Kidney (tissue), 14 donors: ENCODE data around the gene RASA2. TPM values are rescaled to one million over a fixed set of nuclear protein-coding genes. Genes with fewer than 3 reads are reported as not detected.
"Not testable (repeated sequence)": the region's sequence is repeated elsewhere in the genome, so short reads cannot be mapped to it uniquely, and the experiment has no call there.

Experiments used
- DNase-seq, 5 donors: peaks; one replicate each; pipeline ENCODE4 v3.0.0-alpha.2; 2013 to 2020
- FAIRE-seq: peaks from 2 replicates; lab custom pipeline; 2012; peaks lifted over from hg19 to GRCh38; lab: Jason Lieb, UNC
- H3K27ac ChIP-seq, 2 donors: one replicate each; pipeline ENCODE4 v1.7.0; 2013; ENCODE audit warnings: low read depth in 2 of 2, low read length in 2 of 2, inconsistent platforms in 1 of 2
- H3K27me3 ChIP-seq: one replicate; pipeline ENCODE4 v1.7.1; 2013; ENCODE audit warnings: low read length, inconsistent platforms; ENCODE audit not compliant: control insufficient read depth, insufficient read depth
- H3K36me3 ChIP-seq, 3 donors: one replicate each; pipeline versions ENCODE4 v1.7.0 to v1.7.1; 2013; ENCODE audit warnings: low read length in 3 of 3, control low read depth in 1 of 3, inconsistent platforms in 1 of 3; ENCODE audit not compliant: insufficient read depth in 3 of 3, control insufficient read depth in 2 of 3
- H3K4me1 ChIP-seq, 3 donors: one replicate each; pipeline versions ENCODE4 v1.7.0 to v1.7.1; 2013; ENCODE audit warnings: low read length in 3 of 3, inconsistent platforms in 1 of 3, low read depth in 1 of 3; ENCODE audit not compliant: control insufficient read depth in 2 of 3, insufficient read depth in 2 of 3
- H3K4me3 ChIP-seq, 3 donors: one replicate each; pipeline versions ENCODE4 v1.7.0 to v1.8.1; 2013; ENCODE audit warnings: low read length in 3 of 3, control low read depth in 1 of 3, inconsistent platforms in 1 of 3
- H3K9ac ChIP-seq, 3 donors: one replicate each; pipeline versions ENCODE4 v1.7.0 to v1.7.1; 2013; ENCODE audit warnings: low read length in 3 of 3, control low read depth in 1 of 3, inconsistent platforms in 1 of 3
- H3K9me3 ChIP-seq, 3 donors: one replicate each; pipeline versions ENCODE4 v1.7.0 to v1.7.1; 2013; ENCODE audit warnings: low read length in 3 of 3, control low read depth in 1 of 3, inconsistent platforms in 1 of 3; ENCODE audit not compliant: control insufficient read depth in 2 of 3, insufficient read depth in 1 of 3
- intact Hi-C: fragments of 100-400 bp; cut with DNase I; formaldehyde crosslinking; loops from one replicate; pipeline ENCODE4 v1.11.1; 2022
- polyA plus RNA-seq: library from polyadenylated mRNA; stranded (reverse); fragments of 350-450 nt; fragmentation: Illumina TruSeq; extraction: RNeasy Lipid Tissue Mini Kit (QIAGEN cat#74804); gene quantifications from one replicate; pipeline ENCODE4 v1.2.3, GENCODE V29; 2014; ENCODE audit warnings: low read depth, low replicate concordance; ENCODE audit not compliant: insufficient read depth
- total RNA-seq: library from RNA; stranded (reverse); fragmentation: NEBNext Ultra II Directional; extraction: Animal tissue kit (Norgen Biotek cat#: 25700); gene quantifications from one replicate; pipeline ENCODE4 v1.2.1, GENCODE V29; 2021
- TF ChIP-seq, protein P1 (sequence below): IDR thresholded peaks from 3 replicates; pipeline ENCODE4 v1.5.1; 2012; ENCODE audit warnings: mild to moderate bottlenecking, moderate library complexity, borderline replicate concordance; ENCODE audit not compliant: insufficient read depth; ENCODE audit errors: extremely low read depth
- donor health status: control.
- donor health status: control.
- donor health status: control.
- donor health status: control.
- donor health status: control.
- donor health status: DM: yes; HTN: yes; CAD: no.
- donor health status: Normal renal cell carcinoma (clear cell type).

RASA2 gene
- total and polyA plus RNA-seq, 2 donors from 2014 or later: 2.2 to 29.8 TPM

GRCh38 chr3:141493184-141493583, 6.4 kb downstream of the RASA2 start:
- no peak for DNase-seq
- TF ChIP-seq, protein P1, sequence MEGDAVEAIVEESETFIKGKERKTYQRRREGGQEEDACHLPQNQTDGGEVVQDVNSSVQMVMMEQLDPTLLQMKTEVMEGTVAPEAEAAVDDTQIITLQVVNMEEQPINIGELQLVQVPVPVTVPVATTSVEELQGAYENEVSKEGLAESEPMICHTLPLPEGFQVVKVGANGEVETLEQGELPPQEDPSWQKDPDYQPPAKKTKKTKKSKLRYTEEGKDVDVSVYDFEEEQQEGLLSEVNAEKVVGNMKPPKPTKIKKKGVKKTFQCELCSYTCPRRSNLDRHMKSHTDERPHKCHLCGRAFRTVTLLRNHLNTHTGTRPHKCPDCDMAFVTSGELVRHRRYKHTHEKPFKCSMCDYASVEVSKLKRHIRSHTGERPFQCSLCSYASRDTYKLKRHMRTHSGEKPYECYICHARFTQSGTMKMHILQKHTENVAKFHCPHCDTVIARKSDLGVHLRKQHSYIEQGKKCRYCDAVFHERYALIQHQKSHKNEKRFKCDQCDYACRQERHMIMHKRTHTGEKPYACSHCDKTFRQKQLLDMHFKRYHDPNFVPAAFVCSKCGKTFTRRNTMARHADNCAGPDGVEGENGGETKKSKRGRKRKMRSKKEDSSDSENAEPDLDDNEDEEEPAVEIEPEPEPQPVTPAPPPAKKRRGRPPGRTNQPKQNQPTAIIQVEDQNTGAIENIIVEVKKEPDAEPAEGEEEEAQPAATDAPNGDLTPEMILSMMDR: no peak
- Histone ChIP-seq H3K36me3 (no peaks in the 10 kb centered on the region), H3K9ac (no peak overlapping the region), H3K4me3 (no peak overlapping the region), H3K27me3 (no peaks in the 10 kb centered on the region), H3K4me1 (peaks cover 0 to 7% (median 2%) of the 10 kb centered on the region in 3 donors), H3K27ac (no peak overlapping the region), H3K9me3 (no peaks in the 10 kb centered on the region)
- no peak for FAIRE-seq
- intact Hi-C loops: no loop called here

DNA sequence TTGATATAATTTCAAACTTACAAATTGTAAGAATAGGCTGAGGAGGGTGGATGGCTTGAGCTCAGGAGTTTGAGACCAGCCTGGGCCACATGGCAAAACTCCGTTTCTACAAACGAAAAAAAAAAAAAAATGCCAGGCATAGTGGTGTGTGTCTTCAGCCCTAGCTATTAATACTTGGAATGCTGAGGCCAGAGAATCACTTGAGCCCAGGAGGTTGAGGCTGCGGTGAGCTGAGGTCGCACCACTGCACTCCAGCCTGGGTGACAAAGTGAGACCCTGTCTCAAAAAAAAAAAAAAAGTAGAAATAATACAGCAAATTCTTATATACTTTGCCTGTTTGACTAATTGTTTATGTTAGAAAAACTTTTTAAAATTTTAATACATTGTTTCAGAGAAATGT, 10.8 kb downstream of the RASA2 start:
- intact Hi-C loops, H3K36me3 ChIP-seq, DNase-seq, H3K9me3 ChIP-seq, H3K27ac ChIP-seq, FAIRE-seq, H3K27me3 ChIP-seq, H3K4me1 ChIP-seq, H3K9ac ChIP-seq, H3K4me3 ChIP-seq: not testable (repeated sequence)

DNA sequence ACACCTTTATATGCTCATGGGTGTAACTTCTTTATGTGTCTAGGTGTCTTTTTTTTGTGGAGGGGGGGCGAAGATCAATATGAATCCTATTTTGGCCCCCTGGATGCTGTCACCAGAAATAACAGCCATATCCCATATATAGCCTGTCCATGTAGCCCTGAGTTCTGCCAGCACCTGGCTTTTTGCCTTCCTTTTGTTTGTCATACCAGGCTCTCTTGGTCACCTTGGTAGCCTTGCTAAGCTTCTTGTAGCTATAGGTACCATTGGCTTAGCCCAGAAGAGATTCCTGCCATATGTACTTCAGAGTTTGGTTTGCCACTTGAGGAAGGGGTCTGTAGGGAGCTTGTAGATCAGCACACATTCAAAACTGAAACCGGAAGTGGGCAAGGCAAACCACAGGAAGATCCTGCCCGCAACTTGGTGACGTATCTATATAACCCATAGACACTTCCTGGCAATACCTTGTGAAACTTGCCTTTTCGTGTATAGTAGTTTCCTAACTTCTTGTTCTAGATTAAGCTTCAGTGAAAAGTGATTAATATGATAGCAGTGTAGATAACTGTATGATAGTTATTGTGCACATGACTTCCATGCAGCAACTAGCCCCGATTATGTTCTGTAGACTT, 11.9 kb downstream of the RASA2 start:
- no peaks in the 10 kb centered on the region for H3K36me3 ChIP-seq
- TF ChIP-seq, protein P1: no peak
- peak in 2 of 5 donors; percentile 20 to 43 for DNase-seq

DNA sequence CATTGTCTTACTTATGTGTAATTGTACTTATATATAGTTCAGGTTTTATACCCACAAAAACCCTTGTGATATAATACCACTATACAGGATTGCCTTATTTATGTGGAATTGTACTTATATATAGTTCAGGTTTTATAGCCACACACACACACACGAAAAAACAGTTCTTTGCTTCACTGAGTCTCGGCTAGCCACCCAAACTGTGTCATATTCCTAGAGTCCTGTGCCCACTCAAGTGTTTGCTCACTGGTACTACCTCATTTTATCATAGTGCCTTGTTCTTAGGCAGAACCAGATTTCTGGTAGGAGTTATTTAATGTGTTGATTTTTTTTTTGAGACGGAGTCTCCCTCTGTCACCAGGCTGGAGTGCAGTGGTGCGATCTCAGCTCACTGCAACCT, 12.5 kb downstream of the RASA2 start:
- Histone ChIP-seq H3K9me3 (no peaks in the 10 kb centered on the region), H3K4me3 (no peak overlapping the region), H3K36me3 (no peaks in the 10 kb centered on the region), H3K27me3 (no peaks in the 10 kb centered on the region), H3K27ac (peak overlapping the region in 1 of 2 donors; percentile 5), H3K4me1 (no peaks in the 10 kb centered on the region), H3K9ac (no peak overlapping the region)
- DNase-seq (no peak), FAIRE-seq (no peak)
- TF ChIP-seq, protein P1: no peak
- intact Hi-C loops: no loop called here

More for the DNA sequence above, 11.9 kb downstream of the RASA2 start:
- Histone ChIP-seq H3K4me3 (no peak overlapping the region), H3K4me1 (no peaks in the 10 kb centered on the region), H3K9ac (no peak overlapping the region), H3K27ac (peak overlapping the region in 1 of 2 donors; percentile 5), H3K27me3 (no peaks in the 10 kb centered on the region), H3K9me3 (no peaks in the 10 kb centered on the region)
- intact Hi-C loops: no loop called here
- FAIRE-seq: no peak
